Coronary artery (tissue), 2 donors: ENCODE results near the gene UBE2E2.

Experiments used
- DNase-seq: peaks from one replicate; pipeline ENCODE4 v3.0.0-alpha.2; 2017; ENCODE audit warnings: low spot score
- H3K27ac ChIP-seq, 2 donors: fragments of 200-600 bp; sonication (generic); one replicate each; pipeline ENCODE4 v1.5.1; 2016 to 2019
- H3K4me3 ChIP-seq: fragments of 200-600 bp; sonication (generic); 2 replicates; pipeline ENCODE4 v1.5.1; 2016; ENCODE audit warnings: mild to moderate bottlenecking, moderate library complexity
- TF ChIP-seq, protein P1 (sequence below): fragments of 200-600 bp; sonication (generic); IDR thresholded peaks from one replicate; pipeline ENCODE4 v1.5.1; 2019; ENCODE audit warnings: antibody characterized with exemption

Gene UBE2E2

GRCh38 chr3:23440416-23441294 lies 237.5 kb downstream of the UBE2E2 start:
- Histone ChIP-seq H3K4me3 (no peak overlapping the region), H3K27ac (no peak overlapping the region)
- no peak for DNase-seq
- TF ChIP-seq, protein P1, sequence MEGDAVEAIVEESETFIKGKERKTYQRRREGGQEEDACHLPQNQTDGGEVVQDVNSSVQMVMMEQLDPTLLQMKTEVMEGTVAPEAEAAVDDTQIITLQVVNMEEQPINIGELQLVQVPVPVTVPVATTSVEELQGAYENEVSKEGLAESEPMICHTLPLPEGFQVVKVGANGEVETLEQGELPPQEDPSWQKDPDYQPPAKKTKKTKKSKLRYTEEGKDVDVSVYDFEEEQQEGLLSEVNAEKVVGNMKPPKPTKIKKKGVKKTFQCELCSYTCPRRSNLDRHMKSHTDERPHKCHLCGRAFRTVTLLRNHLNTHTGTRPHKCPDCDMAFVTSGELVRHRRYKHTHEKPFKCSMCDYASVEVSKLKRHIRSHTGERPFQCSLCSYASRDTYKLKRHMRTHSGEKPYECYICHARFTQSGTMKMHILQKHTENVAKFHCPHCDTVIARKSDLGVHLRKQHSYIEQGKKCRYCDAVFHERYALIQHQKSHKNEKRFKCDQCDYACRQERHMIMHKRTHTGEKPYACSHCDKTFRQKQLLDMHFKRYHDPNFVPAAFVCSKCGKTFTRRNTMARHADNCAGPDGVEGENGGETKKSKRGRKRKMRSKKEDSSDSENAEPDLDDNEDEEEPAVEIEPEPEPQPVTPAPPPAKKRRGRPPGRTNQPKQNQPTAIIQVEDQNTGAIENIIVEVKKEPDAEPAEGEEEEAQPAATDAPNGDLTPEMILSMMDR = no peak

DNA sequence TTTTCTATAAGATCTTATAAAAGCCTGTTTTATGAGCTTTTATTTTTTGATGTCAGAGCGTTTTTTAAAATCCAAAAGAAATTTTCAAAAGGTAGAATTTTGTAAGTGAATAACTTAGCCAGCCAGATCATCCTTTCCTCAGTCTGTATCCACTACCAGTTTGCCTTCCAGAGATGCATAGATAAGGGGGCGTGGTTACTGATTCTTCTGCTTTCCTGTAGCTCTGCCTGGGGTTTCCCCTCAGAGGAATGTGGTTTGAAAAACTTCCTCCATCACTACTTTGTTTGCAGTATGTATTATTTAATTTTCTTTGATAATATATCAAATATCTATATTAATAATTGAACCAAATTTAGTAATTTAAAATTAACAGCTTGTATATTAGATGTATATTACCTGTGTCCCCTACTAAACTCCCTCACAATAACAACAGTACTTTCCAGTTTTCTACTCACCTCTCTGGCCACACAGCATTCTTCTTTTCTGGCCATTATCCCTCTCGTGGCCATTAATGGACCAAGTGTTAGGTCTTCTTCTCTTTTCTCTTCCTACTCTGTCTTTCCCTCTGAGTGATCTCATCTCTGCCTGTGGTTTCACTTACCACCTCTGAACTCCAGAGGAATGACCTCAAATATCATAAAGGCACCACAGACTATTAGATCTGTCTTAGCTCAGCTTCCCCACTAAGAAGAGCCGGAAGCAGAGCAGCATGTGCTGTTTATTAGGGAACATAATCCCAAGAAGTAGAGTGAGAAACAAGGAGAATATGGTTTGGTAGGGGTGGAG lies 239.7 kb downstream of the UBE2E2 start:
- no peak overlapping the region for H3K4me3 ChIP-seq
- no peak for DNase-seq
- H3K27ac ChIP-seq = no peak overlapping the region
- TF ChIP-seq, protein P1 = no peak

DNA sequence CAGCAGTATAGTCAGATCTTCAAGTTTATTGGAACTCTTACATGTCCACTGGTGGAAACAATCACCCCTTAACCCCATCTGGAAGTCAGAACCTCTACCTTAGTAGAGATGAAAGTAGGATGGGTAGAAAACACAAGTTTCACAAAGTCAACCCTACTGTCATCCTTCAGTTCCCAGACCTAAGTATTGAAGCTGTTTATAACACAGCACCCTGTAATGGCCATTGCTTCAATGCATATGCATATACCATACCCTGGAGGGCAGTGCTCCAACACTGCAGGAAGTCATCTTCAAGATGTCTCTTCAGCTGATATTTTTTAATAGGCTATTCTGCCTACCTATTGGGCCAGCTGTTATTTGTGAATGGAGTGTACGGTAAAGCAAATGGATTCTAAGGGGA lies 241.3 kb downstream of the UBE2E2 start:
- Histone ChIP-seq H3K4me3 (no peak overlapping the region), H3K27ac (no peak overlapping the region)
- TF ChIP-seq, protein P1 = no peak
- DNase-seq = no peak

GRCh38 chr3:23446301-23446700 lies 243.2 kb downstream of the UBE2E2 start:
- DNase-seq = no peak
- TF ChIP-seq, protein P1 = no peak
- no peak overlapping the region for H3K4me3 ChIP-seq
- no peak overlapping the region for H3K27ac ChIP-seq

GRCh38 chr3:23448998-23449537 lies 245.9 kb downstream of the UBE2E2 start:
- Histone ChIP-seq H3K4me3 (no peak overlapping the region), H3K27ac (no peak overlapping the region)
- TF ChIP-seq, protein P1 = no peak
- DNase-seq = no peak

GRCh38 chr3:23450051-23450450 lies 246.9 kb downstream of the UBE2E2 start:
- Histone ChIP-seq H3K4me3 (no peak overlapping the region), H3K27ac (no peak overlapping the region)
- TF ChIP-seq, protein P1 = no peak
- DNase-seq = no peak
